Chondrocyte (in vitro differentiated cells): ENCODE data around the gene POC5. TPM values are rescaled to one million over a fixed set of nuclear protein-coding genes. Genes with fewer than 3 reads are reported as not detected.
"Not testable (repeated sequence)": the region's sequence is repeated elsewhere in the genome, so short reads cannot be mapped to it uniquely, and the experiment has no call there.

ENCODE experiments used
- DNase-seq: peaks from one replicate; pipeline ENCODE4 v3.0.0; 2021; ENCODE audit warnings: mixed read lengths, low spot score
- H3K27ac Mint-ChIP-seq: one replicate; pipeline ENCODE4 v1.8.0; 2021; ENCODE audit warnings: mild to moderate bottlenecking, moderate library complexity, mixed read lengths; ENCODE audit not compliant: unreplicated experiment
- H3K27me3 Mint-ChIP-seq: 2 replicates; pipeline ENCODE4 v1.8.0; 2021; ENCODE audit warnings: low read depth, mixed read lengths
- H3K36me3 Mint-ChIP-seq: 2 replicates; pipeline ENCODE4 v1.8.0; 2021; ENCODE audit warnings: low read depth, mixed read lengths
- H3K4me1 Mint-ChIP-seq: 2 replicates; pipeline ENCODE4 v1.8.0; 2021; ENCODE audit warnings: low read depth, mild to moderate bottlenecking, mixed read lengths
- H3K4me3 Mint-ChIP-seq: one replicate; pipeline ENCODE4 v1.8.0; 2021; ENCODE audit warnings: mild to moderate bottlenecking, moderate library complexity, mixed read lengths; ENCODE audit not compliant: unreplicated experiment
- H3K9me3 Mint-ChIP-seq: 2 replicates; pipeline ENCODE4 v1.8.0; 2021; ENCODE audit warnings: low read depth, mixed read lengths
- total RNA-seq: library from RNA; stranded (reverse); gene quantifications from 3 replicates; pipeline ENCODE4 v1.2.1, GENCODE V29; 2021
- TF ChIP-seq, protein P1 (sequence below): fragments of 200-600 bp; sonication (generic); IDR thresholded peaks from 2 replicates; pipeline ENCODE4 v1.5.0; 2021; ENCODE audit warnings: antibody characterized with exemption, mild to moderate bottlenecking, moderate library complexity

Gene POC5
- total RNA-seq, 1 donor from 2014 or later, result 8.0 TPM

DNA sequence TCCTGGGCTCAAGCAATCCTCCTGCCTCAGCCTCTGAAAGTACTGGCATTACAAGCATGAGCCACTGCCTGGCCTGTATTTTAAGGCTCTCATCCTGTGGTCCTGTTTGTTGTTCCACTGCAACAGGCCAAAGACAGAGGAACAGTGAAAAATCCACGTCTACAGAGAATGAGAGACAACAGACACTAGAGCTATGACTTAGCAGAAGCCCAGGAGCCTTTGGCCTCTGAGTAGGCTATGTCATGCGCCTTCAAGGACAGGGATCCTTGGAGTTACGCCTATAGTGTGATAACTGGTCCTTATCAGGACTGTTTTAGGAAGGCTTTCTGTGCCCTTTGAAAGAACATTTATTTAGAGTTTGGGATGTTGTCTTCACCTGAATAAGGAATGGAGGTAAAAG is 10.5 kb downstream of the POC5 start:
- TF ChIP-seq, protein P1, sequence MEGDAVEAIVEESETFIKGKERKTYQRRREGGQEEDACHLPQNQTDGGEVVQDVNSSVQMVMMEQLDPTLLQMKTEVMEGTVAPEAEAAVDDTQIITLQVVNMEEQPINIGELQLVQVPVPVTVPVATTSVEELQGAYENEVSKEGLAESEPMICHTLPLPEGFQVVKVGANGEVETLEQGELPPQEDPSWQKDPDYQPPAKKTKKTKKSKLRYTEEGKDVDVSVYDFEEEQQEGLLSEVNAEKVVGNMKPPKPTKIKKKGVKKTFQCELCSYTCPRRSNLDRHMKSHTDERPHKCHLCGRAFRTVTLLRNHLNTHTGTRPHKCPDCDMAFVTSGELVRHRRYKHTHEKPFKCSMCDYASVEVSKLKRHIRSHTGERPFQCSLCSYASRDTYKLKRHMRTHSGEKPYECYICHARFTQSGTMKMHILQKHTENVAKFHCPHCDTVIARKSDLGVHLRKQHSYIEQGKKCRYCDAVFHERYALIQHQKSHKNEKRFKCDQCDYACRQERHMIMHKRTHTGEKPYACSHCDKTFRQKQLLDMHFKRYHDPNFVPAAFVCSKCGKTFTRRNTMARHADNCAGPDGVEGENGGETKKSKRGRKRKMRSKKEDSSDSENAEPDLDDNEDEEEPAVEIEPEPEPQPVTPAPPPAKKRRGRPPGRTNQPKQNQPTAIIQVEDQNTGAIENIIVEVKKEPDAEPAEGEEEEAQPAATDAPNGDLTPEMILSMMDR, result no peak
- H3K9me3 Mint-ChIP-seq, result no peaks in the 10 kb centered on the region

DNA sequence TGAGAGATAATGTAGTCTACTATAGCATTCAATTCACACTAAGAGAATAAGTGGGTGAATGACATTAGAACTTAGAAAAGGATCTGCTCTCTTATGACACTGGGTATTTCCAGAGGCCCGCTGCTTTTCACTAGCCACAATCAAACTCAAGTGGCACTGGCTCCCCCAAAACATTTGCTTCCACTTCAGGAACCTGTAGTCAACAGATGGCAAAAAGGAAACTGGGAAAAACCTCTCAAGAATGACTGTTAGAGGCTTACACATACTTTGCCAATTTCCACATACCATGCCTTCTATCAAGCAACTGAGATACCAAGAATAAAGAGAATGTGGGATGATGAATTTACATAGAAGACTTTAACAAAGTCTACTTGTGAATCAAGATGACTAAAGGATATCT is 11.2 kb downstream of the POC5 start:
- DNase-seq, result no peak
- no peak overlapping the region for H3K27ac Mint-ChIP-seq
- H3K9me3 Mint-ChIP-seq, result no peaks in the 10 kb centered on the region
- H3K27me3 Mint-ChIP-seq, result no peaks in the 10 kb centered on the region
- peaks cover 16% of the 10 kb centered on the region for H3K36me3 Mint-ChIP-seq
- H3K4me3 Mint-ChIP-seq, result no peak overlapping the region
- no peaks in the 10 kb centered on the region for H3K4me1 Mint-ChIP-seq
- TF ChIP-seq, protein P1, result no peak

More for the DNA sequence above, 10.5 kb downstream of the POC5 start:
- Mint-ChIP-seq H3K4me1 (no peaks in the 10 kb centered on the region), H3K27me3 (no peaks in the 10 kb centered on the region), H3K36me3 (peaks cover 15% of the 10 kb centered on the region), H3K4me3 (no peak overlapping the region), H3K27ac (no peak overlapping the region)
- DNase-seq, result no peak

DNA sequence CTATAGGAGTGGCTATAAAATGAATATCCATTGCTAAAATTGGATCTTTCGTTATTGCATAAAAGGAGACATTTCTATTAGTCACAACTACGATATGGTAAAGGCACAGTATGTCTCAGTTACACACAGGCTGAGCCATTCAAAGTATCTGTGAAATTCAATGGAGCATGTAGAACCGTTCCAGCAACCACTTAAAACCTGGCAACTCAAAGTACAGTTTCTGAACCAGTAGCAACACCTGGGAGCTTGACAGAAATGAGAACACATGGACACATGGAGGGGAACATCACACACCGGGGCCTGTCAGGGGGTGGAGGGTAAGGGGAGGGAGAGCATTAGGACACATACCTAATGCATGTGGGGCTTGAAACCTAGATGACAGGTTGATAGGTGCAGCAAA is 15.4 kb downstream of the POC5 start:
- H3K9me3 Mint-ChIP-seq, result peaks cover 3% of the 10 kb centered on the region
- H3K27ac Mint-ChIP-seq, result no peak overlapping the region
- H3K36me3 Mint-ChIP-seq, result peaks cover 22% of the 10 kb centered on the region
- H3K4me3 Mint-ChIP-seq, result no peak overlapping the region
- no peaks in the 10 kb centered on the region for H3K4me1 Mint-ChIP-seq
- no peaks in the 10 kb centered on the region for H3K27me3 Mint-ChIP-seq
- TF ChIP-seq, protein P1, result no peak
- DNase-seq, result no peak

DNA sequence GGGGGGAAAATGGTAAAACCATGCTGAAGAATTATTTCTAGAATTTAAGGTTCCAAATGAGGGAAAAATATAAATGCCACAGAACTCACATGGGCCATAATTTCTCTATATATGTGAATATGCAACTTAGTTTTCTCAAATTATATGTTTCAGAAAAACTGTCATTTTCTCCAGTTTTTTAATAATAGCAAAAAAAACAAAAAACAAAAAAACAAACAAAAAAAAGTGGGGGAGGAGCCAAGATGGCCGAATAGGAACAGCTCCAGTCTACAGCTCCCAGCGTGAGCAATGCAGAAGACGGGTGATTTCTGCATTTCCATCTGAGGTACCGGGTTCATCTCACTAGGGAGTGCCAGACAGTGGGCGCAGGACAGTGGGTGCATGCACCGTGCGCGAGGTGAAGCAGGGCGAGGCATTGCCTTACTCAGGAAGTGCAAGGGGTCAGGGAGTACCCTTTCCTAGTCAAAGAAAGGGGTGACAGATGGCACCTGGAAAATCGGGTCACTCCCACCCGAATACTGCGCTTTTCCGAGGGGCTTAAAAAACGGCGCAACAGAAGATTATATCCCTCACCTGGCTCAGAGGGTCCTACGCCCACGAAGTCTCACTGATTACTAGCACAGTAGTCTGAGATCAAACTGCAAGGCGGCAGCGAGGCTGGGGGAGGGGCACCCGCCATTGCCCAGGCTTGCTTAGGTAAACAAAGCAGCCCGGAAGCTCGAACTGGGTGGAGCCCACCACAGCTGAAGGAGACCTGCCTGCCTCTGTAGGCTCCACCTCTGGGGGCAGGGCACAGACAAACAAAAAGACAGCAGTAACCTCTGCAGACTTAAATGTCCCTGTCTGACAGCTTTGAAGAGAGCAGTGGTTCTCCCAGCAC is 21.5 kb downstream of the POC5 start:
- H3K36me3 Mint-ChIP-seq, result peaks cover 10% of the 10 kb centered on the region
- H3K27ac Mint-ChIP-seq, DNase-seq, H3K27me3 Mint-ChIP-seq, H3K4me1 Mint-ChIP-seq, H3K9me3 Mint-ChIP-seq, H3K4me3 Mint-ChIP-seq: not testable (repeated sequence)

DNA sequence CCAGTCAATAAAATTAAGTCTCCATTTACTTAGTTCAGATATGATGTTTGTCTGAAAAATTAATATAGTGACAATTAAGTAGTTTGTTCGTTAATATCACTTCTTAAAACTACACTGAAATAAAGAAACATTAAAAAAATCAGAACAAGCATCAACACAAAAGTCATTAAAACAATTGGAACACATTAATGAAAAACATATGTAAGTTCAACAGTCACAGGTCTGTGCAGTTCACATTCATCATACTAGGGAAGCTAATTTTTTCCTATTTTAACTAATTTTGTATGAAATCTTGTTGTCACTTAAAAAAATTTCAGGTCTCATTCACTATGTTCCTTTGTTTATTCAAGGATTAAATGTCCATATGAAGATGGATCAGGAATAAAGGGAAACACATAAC is 22.5 kb downstream of the POC5 start:
- no peak for DNase-seq
- Mint-ChIP-seq H3K27ac (no peak overlapping the region), H3K36me3 (peaks cover 12% of the 10 kb centered on the region), H3K4me3 (no peak overlapping the region), H3K9me3 (peaks cover 3% of the 10 kb centered on the region), H3K4me1 (no peaks in the 10 kb centered on the region), H3K27me3 (no peaks in the 10 kb centered on the region)
- TF ChIP-seq, protein P1, result no peak

DNA sequence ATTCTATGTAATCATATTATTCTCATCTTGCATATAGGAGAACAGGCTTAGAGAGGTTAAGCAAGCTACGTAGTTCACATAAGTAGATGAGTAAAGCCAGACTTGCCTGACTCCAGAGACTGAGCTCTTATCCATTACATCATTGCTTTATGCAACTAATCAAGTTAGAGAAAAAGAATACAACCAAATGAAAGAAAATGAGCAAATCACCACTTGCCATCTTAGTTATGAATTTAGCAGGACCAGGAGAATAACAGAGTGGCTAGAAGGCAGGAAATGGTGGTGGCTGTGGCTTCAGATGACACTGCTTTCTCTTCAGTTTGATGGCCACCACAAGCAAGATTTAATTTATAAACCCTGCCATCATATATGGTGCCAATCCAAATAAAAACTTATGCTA is 26.6 kb downstream of the POC5 start:
- no peak for DNase-seq
- TF ChIP-seq, protein P1, result no peak
- H3K4me3 Mint-ChIP-seq, result no peak overlapping the region
- H3K27me3 Mint-ChIP-seq, result no peaks in the 10 kb centered on the region
- H3K9me3 Mint-ChIP-seq, result no peaks in the 10 kb centered on the region
- H3K27ac Mint-ChIP-seq, result no peak overlapping the region
- no peaks in the 10 kb centered on the region for H3K4me1 Mint-ChIP-seq
- H3K36me3 Mint-ChIP-seq, result peaks cover 9% of the 10 kb centered on the region
